Peyer's patch (tissue), 4 donors: ENCODE results near the gene ADK.

Experiments
- POLR2A ChIP-seq, 2 donors: fragments of 450-650 bp; IDR thresholded peaks; one replicate each; pipeline ENCODE4 v1.5.1; 2017; ENCODE audit warnings: antibody characterized with exemption in 2 of 2, mild to moderate bottlenecking in 2 of 2, moderate library complexity in 2 of 2
- TF ChIP-seq, protein P1 (sequence below), 6 experiments: fragments of 450-650 bp in 4 of 6; fragments of 200-600 bp in 2 of 6; sonication (generic) in 1 of 6; IDR thresholded peaks; one replicate each; pipeline ENCODE4 v1.5.1; 2017 to 2019; ENCODE audit warnings: antibody characterized with exemption in 6 of 6, mild to moderate bottlenecking in 3 of 6, moderate library complexity in 1 of 6

DNA sequence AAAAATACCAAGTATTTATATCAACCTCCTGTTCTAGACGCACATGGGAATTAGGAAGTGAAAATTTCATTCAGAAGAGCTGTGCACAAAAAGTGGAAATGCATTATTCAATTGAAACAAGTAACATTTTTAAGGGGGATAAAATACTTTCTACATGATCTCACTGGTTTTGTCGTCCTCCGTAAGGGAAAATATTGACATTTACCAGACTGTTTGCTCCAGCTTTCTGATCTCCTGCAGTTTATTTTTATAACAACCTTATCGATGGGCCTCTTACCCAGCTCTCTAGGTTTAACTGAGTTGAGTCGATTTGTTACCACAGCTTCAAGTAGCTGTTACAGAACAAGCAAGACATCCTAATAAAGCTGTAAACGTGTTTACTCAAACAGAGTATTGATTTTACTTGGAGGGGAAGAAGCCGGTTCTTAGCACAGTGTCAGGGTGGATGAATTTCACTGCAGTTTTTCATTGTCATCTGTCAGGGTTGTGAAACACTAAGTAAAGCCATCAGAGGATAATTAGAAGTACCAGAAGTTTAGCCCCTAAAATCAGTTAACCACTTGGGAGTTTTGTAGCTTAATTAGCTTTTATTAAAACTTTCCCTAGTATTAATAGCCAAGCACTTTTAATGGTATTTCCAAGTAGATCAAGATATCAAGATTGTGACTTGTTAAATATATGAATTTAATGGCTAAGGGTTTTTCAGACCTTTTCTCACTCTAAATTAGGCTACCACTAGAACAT lies 532.8 kb downstream of the ADK start:
- TF ChIP-seq, protein P1, sequence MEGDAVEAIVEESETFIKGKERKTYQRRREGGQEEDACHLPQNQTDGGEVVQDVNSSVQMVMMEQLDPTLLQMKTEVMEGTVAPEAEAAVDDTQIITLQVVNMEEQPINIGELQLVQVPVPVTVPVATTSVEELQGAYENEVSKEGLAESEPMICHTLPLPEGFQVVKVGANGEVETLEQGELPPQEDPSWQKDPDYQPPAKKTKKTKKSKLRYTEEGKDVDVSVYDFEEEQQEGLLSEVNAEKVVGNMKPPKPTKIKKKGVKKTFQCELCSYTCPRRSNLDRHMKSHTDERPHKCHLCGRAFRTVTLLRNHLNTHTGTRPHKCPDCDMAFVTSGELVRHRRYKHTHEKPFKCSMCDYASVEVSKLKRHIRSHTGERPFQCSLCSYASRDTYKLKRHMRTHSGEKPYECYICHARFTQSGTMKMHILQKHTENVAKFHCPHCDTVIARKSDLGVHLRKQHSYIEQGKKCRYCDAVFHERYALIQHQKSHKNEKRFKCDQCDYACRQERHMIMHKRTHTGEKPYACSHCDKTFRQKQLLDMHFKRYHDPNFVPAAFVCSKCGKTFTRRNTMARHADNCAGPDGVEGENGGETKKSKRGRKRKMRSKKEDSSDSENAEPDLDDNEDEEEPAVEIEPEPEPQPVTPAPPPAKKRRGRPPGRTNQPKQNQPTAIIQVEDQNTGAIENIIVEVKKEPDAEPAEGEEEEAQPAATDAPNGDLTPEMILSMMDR (IDR thresholded peaks at IDR 0.05) = no peak
- no peak for TF ChIP-seq POLR2A (IDR thresholded peaks at IDR 0.05)
